ENCODE data around the gene CPEB4.

DNA sequence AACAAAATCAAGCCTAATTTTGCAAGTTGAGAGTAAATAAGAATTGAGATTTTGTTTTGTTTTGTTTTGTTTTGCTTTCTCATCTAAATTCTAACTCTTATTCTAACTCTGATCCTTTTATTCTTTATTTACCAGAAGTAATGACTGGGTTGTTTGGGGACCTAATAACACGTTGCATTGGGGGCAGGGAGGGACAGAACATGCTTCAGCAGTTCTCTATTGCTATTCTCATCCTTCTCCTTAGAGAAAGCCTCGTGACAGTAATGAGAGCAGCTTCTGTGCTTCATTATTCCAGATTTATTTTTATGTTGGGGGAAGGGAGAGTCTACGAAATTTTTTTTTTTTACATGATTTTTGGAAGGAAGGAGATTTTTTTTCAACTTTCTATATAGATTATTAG is 21.1 kb downstream of the CPEB4 start:
- TF ChIP-seq POLR2AphosphoS5 (IDR thresholded peaks at IDR 0.05; ENCODE audit: low read depth, low read length) (no peak), TAF1 (IDR thresholded peaks at IDR 0.05; ENCODE audit: borderline replicate concordance, insufficient read depth, low read length) (no peak)
- TF ChIP-seq, protein P1, sequence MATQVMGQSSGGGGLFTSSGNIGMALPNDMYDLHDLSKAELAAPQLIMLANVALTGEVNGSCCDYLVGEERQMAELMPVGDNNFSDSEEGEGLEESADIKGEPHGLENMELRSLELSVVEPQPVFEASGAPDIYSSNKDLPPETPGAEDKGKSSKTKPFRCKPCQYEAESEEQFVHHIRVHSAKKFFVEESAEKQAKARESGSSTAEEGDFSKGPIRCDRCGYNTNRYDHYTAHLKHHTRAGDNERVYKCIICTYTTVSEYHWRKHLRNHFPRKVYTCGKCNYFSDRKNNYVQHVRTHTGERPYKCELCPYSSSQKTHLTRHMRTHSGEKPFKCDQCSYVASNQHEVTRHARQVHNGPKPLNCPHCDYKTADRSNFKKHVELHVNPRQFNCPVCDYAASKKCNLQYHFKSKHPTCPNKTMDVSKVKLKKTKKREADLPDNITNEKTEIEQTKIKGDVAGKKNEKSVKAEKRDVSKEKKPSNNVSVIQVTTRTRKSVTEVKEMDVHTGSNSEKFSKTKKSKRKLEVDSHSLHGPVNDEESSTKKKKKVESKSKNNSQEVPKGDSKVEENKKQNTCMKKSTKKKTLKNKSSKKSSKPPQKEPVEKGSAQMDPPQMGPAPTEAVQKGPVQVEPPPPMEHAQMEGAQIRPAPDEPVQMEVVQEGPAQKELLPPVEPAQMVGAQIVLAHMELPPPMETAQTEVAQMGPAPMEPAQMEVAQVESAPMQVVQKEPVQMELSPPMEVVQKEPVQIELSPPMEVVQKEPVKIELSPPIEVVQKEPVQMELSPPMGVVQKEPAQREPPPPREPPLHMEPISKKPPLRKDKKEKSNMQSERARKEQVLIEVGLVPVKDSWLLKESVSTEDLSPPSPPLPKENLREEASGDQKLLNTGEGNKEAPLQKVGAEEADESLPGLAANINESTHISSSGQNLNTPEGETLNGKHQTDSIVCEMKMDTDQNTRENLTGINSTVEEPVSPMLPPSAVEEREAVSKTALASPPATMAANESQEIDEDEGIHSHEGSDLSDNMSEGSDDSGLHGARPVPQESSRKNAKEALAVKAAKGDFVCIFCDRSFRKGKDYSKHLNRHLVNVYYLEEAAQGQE (IDR thresholded peaks at IDR 0.05; ENCODE audit: insufficient read depth in 1 of 2, low read depth in 2 of 2, low read length in 2 of 2): no peak

Data from PFSK-1 (cell line).